Medulla oblongata (tissue), 1 donor: ENCODE measurements around the gene CYTH1.

Experiments
- DNase-seq: peaks from one replicate; pipeline ENCODE4 v3.0.0-alpha.2; 2015; ENCODE audit errors: extremely low spot score

CYTH1 gene

GRCh38 chr17:78650093-78650715, 131.9 kb downstream of the CYTH1 start:
- no peak for DNase-seq

DNA sequence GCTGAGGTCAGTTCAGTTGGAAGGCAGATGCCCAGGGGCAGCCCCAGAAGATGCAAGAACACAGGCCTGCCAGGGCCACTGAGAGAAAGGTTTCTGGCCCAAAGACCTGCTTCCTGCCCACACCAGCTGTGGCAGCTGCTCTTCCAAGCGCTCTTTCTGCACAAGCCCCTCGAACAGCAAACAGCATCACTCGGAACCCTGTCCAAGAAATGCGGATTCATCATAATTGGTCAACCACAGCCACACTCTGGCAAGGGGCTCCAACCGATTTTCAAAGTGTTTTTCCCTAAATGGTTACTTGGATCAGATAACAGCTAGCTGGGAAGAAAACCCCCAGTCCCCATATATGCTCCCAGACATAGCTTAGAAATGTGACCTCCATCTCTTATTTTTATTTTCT, 133.8 kb downstream of the CYTH1 start:
- DNase-seq: no peak

DNA sequence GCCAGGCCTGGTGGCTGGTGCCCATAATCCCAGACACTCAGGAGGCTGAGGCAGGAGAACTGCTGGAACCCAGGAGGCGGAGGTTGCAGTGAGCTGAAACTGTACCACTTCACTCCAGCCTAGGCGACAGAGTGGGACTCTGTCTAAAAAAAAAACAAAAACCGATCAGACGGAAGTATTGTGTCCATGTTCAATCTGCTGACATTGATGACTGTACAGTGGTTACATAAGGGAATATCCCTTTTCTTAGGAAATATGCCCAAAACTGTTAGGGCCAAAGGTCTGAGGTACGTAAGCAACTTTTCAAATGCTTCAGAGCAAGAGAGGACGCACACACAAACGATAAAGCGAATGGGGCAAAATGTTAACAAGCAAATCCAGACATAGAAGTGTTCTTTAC, 135.0 kb downstream of the CYTH1 start:
- no peak for DNase-seq

DNA sequence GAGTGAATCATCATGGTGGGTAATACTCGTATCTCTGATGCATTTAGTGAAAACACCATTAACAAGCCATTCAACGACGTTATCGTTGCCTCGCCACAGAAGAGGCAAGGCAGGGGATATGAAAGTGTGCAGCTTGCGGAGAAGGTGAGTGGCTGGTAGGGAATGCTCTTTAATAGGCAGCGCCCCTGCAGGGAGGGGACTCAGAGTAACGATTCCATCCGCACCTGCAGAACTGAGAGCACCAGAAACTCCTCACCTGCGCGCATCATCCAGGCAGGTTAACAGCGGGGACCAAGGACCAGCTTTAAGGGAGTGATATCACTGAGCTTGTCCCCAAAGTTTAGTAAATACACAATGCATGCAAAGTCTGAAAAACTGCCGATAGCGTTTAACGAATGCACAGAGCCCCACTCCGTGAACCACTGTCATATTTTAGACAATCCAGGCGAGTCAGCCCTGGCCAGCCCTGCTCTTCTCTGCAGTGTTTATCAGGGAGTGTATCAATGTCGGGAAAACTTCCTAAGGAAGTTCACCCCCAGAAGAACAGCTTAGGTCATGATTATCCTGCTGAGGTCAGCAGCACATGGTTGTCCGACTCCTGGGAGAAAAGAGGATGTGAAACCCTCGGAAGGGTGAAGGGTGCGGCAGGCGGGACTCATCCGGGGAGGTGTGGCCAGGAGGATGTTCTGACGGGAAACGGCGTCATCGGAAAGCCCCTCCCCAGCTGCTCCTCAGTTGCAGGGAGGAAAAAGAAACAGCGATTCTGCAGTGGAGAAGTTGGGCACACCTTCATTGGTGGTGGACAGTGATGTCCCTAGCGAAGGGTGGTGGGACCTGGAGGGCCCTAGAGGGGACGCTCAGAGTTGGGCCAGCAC, 136.4 kb downstream of the CYTH1 start:
- DNase-seq: peak; percentile 88

DNA sequence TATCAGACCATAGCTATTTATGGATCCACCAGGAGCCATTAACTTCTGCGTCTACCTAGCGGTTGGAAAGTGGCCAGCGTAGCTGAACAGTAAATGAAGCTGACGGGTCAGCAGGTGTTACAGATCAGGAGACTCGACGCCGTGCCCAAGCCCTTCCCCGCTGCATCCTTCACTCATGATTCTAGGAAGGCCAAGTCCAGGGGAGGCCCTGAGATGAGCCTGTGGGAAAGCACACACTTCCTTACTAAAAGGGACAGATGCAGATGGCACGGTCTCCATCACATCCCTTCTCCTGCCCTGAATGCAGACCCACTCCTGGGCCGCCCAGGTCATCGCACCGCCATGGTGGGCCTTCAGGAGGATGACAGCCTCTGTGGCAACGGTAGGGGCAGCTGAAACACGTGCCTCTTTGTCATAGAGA, 137.1 kb downstream of the CYTH1 start:
- DNase-seq: no peak

DNA sequence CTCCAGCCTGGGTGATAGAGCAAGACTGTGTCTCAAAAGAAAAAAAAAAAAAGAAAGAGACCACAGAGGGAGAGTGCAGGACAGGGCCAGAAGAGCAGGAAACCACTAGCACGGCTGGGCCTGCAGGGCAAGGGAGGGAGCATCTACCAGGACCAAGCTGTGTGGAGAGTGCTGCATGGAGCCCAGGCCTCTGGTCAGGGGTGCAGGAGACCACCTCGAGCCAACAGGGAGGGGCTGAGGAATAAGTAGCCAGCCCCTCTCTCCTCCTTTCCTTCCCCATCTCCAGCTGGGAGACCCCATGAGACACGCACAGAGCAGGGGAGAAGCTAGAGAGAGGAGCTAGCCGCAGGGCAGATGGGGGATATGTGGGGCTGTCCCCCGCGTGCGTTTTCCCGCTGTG, 137.8 kb downstream of the CYTH1 start:
- DNase-seq: no peak

GRCh38 chr17:78643326-78643725, 138.7 kb downstream of the CYTH1 start:
- no peak for DNase-seq

DNA sequence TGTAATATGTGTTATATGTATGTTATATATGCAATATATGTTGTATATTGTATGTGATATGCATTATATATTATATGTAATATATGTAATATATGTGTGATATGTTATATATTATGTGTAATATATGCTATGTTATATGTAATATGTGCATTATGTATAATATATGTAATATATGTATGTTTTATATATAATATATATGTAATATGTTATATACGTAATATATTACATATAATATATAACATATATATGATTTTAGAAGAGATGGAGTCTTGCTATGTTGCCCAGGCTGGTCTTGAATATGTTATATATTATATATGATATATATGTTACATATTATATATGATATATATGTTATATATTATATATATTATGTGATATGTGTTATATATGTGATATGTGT, 139.4 kb downstream of the CYTH1 start:
- no peak for DNase-seq

- no peak for DNase-seq
Measured at GRCh38 chr17:78641666-78642065, 140.4 kb downstream of the CYTH1 start.

GRCh38 chr17:78641243-78641642, 140.8 kb downstream of the CYTH1 start:
- no peak for DNase-seq

DNA sequence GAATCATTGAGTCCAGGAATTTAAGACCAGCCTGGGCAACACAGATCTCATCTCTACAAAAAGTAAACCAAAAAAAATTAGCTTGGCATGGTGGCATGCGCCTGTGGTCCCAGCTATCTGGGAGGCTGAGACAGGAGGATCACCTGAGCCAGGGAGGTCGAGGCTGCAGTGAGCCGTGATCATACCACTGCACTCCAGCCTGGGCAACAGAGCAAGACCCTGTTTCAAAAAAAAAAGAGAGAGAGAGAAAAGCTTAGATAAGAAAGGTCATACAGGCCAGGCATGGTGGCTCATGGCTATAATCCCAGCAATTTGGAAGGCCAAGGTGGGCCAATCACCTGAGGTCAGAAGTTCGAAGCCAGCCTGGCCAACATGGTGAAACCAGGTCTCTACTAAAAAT, 141.4 kb downstream of the CYTH1 start:
- DNase-seq: no peak

GRCh38 chr17:78637643-78638420, 144.2 kb downstream of the CYTH1 start:
- DNase-seq: no peak

DNA sequence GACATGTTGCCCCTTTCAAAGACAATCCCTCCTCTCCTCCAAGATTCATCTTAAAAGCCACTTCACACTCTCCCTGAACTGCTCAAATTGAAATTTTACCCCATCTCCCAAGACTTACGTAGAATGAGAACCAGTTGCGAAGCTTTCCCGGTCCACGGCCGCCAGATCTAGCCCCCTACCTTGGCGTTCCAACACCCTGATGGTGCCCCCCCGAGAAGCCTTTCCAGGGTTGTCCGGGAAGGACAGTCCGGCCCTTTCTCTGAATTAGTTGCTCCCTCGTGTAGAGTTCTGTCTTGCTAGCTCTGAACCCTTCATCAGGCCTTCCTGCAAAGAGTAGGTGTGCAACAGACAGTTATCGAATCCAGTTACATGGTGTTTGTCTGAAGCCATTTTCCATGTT, 144.9 kb downstream of the CYTH1 start:
- no peak for DNase-seq

DNA sequence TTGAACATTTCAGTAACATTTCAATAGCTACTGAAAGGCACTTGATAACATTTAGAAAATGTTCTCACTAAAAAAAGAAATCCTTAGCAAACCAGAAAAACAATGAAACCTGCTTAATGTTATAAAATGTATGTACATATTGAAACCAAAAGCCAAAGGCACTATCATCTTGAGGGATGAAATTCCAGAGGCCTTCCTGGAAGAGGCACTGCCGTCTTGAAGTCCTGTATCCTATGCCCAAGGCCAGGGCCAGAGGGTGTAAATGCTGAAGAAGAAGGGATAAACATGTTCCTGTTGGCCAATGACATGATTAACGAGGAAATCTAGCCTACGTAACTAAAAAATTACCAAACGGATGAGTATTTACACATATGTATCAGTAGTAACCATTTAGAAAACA, 147.9 kb downstream of the CYTH1 start:
- DNase-seq: no peak

- DNase-seq: no peak
Measured at GRCh38 chr17:78629436-78629995, 152.6 kb downstream of the CYTH1 start.

GRCh38 chr17:78628547-78629435, 153.3 kb downstream of the CYTH1 start:
- DNase-seq: no peak

GRCh38 chr17:78624324-78625151, 157.5 kb downstream of the CYTH1 start:
- no peak for DNase-seq
